ENCODE results near the gene TSHZ2. TPM values are rescaled to one million over a fixed set of nuclear protein-coding genes. Genes with fewer than 3 reads are reported as not detected.

Gene TSHZ2
- total RNA-seq, 3 donors from 2014 or later (not counting 1 experiment from before 2014, with no cell fraction given), result 1.8 to 1.9 TPM; not detected in 1

GRCh38 chr20:52975029-52975732, 3.0 kb downstream of the TSHZ2 start:
- Histone ChIP-seq H3K4me1 (ENCODE audit: control insufficient read depth, insufficient read depth, low read length) (no peaks in the 10 kb centered on the region), H3K27ac (ENCODE audit: low read length) (no peak overlapping the region), H3K36me3 (ENCODE audit: control insufficient read depth, insufficient read depth, low read length) (no peaks in the 10 kb centered on the region), H3K4me3 (ENCODE audit: low read length) (no peak overlapping the region), H3K27me3 (ENCODE audit: control insufficient read depth, insufficient read depth, low read length) (peaks cover 8% of the 10 kb centered on the region), H3K9me3 (ENCODE audit: control insufficient read depth, insufficient read depth, low read length) (no peaks in the 10 kb centered on the region)
- ATAC-seq, result no peak
- no peaks in the 10 kb centered on the region for H3K9me3 Mint-ChIP-seq
- no peak overlapping the region for H3K27ac Mint-ChIP-seq
- H3K36me3 Mint-ChIP-seq, result no peaks in the 10 kb centered on the region
- intact Hi-C loops (cut with micrococcal nuclease), result no loop called here
- no peak overlapping the region for H3K4me3 Mint-ChIP-seq
- H3K27me3 Mint-ChIP-seq (ENCODE audit: low read depth in 2 of 2), result peaks cover 54 to 79% of the 10 kb centered on the region in 2 donors
- H3K4me1 Mint-ChIP-seq, result no peaks in the 10 kb centered on the region
- no peak for TF ChIP-seq CTCF (IDR thresholded peaks at IDR 0.05)
- DNase-seq, result peak in 1 of 2 donors; percentile 20
- 71% methylated on average over 5 of the region's 11 CpGs for WGBS (ENCODE audit: insufficient coverage)

GRCh38 chr20:52975803-52976531, 3.8 kb downstream of the TSHZ2 start:
- H3K27me3 Mint-ChIP-seq (ENCODE audit: low read depth in 2 of 2), result peaks cover 53 to 79% of the 10 kb centered on the region in 2 donors
- no peaks in the 10 kb centered on the region for H3K9me3 ChIP-seq (ENCODE audit: control insufficient read depth, insufficient read depth, low read length)
- TF ChIP-seq CTCF (IDR thresholded peaks at IDR 0.05), result no peak
- no peak overlapping the region for H3K4me3 ChIP-seq (ENCODE audit: low read length)
- no peak overlapping the region for H3K4me3 Mint-ChIP-seq
- WGBS (ENCODE audit: insufficient coverage), result no CpG with 5 or more reads among the region's 3 CpGs
- peaks cover 8% of the 10 kb centered on the region for H3K27me3 ChIP-seq (ENCODE audit: control insufficient read depth, insufficient read depth, low read length)
- DNase-seq (no peak), ATAC-seq (no peak)
- H3K36me3 ChIP-seq (ENCODE audit: control insufficient read depth, insufficient read depth, low read length), result no peaks in the 10 kb centered on the region
- H3K27ac Mint-ChIP-seq, result no peak overlapping the region
- no peaks in the 10 kb centered on the region for H3K9me3 Mint-ChIP-seq
- no peaks in the 10 kb centered on the region for H3K4me1 Mint-ChIP-seq
- no peak overlapping the region for H3K27ac ChIP-seq (ENCODE audit: low read length)
- intact Hi-C loops (cut with micrococcal nuclease), result no loop called here
- H3K36me3 Mint-ChIP-seq, result no peaks in the 10 kb centered on the region
- H3K4me1 ChIP-seq (ENCODE audit: control insufficient read depth, insufficient read depth, low read length), result no peaks in the 10 kb centered on the region

GRCh38 chr20:52978851-52979250, 6.7 kb downstream of the TSHZ2 start:
- H3K9me3 Mint-ChIP-seq, result no peaks in the 10 kb centered on the region
- 67% methylated on average over 1 of the region's 2 CpGs for WGBS (ENCODE audit: insufficient coverage)
- H3K4me3 Mint-ChIP-seq, result no peak overlapping the region
- H3K27ac ChIP-seq (ENCODE audit: low read length), result no peak overlapping the region
- no peak overlapping the region for H3K4me3 ChIP-seq (ENCODE audit: low read length)
- intact Hi-C loops (cut with micrococcal nuclease), result no loop called here
- TF ChIP-seq CTCF (IDR thresholded peaks at IDR 0.05), result no peak
- ATAC-seq (no peak), DNase-seq (no peak)
- no peaks in the 10 kb centered on the region for H3K4me1 Mint-ChIP-seq
- no peaks in the 10 kb centered on the region for H3K36me3 Mint-ChIP-seq
- peaks cover 6% of the 10 kb centered on the region for H3K27me3 ChIP-seq (ENCODE audit: control insufficient read depth, insufficient read depth, low read length)
- no peaks in the 10 kb centered on the region for H3K4me1 ChIP-seq (ENCODE audit: control insufficient read depth, insufficient read depth, low read length)
- no peaks in the 10 kb centered on the region for H3K36me3 ChIP-seq (ENCODE audit: control insufficient read depth, insufficient read depth, low read length)
- no peaks in the 10 kb centered on the region for H3K9me3 ChIP-seq (ENCODE audit: control insufficient read depth, insufficient read depth, low read length)
- H3K27ac Mint-ChIP-seq, result no peak overlapping the region
- peaks cover 34 to 65% of the 10 kb centered on the region in 2 donors for H3K27me3 Mint-ChIP-seq (ENCODE audit: low read depth in 2 of 2)
